Loucy (cell line): ENCODE data around the gene CDKN2B-AS1.

Source experiments
- EZH2phosphoT487 ChIP-seq: fragments of 200-600 bp; IDR thresholded peaks from 2 replicates; pipeline ENCODE4 v1.6.1; 2018; ENCODE audit warnings: antibody characterized with exemption, mild to moderate bottlenecking, moderate library complexity, borderline replicate concordance
- TF ChIP-seq, protein P1 (sequence below): fragments of 200-600 bp; sonication (generic); conservative IDR thresholded peaks from 2 replicates; pipeline ENCODE4 v1.5.1; 2014; ENCODE audit warnings: mild to moderate bottlenecking, antibody characterized with exemption, low read length

DNA sequence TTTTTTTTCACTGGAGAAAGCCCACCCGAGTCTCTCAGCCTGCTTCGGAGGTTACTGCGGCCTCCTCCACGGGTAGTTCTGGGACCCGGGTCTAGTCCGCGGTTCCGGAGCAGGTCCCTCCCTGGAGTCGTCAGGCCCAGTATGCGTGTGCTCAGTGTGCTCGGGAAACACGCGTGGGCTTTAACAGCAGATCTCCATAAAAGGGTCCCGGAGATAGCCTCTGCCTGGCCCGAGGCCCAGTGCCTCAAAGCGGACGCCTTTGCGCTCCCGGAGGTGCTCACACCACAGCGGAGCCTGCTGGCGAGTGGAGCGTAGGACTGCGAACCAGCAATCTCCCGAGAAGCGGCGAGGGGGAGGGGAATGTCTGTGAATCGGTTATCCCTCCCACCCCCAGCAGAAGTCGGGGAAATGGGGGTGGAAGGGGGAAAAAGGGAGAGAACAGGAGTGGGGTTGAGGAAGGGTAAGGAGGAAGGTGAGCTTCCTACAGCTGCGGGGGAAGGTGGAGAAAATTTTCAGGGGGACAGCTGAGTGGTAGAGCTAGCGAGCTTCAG lies 29.1 kb upstream of the CDKN2B-AS1 start:
- TF ChIP-seq, protein P1, sequence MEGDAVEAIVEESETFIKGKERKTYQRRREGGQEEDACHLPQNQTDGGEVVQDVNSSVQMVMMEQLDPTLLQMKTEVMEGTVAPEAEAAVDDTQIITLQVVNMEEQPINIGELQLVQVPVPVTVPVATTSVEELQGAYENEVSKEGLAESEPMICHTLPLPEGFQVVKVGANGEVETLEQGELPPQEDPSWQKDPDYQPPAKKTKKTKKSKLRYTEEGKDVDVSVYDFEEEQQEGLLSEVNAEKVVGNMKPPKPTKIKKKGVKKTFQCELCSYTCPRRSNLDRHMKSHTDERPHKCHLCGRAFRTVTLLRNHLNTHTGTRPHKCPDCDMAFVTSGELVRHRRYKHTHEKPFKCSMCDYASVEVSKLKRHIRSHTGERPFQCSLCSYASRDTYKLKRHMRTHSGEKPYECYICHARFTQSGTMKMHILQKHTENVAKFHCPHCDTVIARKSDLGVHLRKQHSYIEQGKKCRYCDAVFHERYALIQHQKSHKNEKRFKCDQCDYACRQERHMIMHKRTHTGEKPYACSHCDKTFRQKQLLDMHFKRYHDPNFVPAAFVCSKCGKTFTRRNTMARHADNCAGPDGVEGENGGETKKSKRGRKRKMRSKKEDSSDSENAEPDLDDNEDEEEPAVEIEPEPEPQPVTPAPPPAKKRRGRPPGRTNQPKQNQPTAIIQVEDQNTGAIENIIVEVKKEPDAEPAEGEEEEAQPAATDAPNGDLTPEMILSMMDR = no peak
- TF ChIP-seq EZH2phosphoT487 = no peak
